Measurements from ENCODE around the gene EVX1.

Gene EVX1

GRCh38 chr7:27251652-27252590, 9.3 kb downstream of the EVX1 start:
- TF ChIP-seq CTCF (IDR thresholded peaks at IDR 0.05; ENCODE audit: poor library complexity, severe bottlenecking) = no peak
- Histone ChIP-seq H3K36me3 (ENCODE audit: low read depth) (no peaks in the 10 kb centered on the region), H3K27me3 (ENCODE audit: insufficient read depth, poor library complexity, severe bottlenecking) (no peaks in the 10 kb centered on the region), H3K4me3 (ENCODE audit: severe bottlenecking) (no peak overlapping the region), H3K9me3 (ENCODE audit: severe bottlenecking) (no peaks in the 10 kb centered on the region), H3K27ac (ENCODE audit: poor library complexity, severe bottlenecking) (no peak overlapping the region), H3K4me1 (ENCODE audit: insufficient read depth, poor library complexity, severe bottlenecking) (peaks cover 6% of the 10 kb centered on the region)
- ATAC-seq (ENCODE audit: low read depth) = no peak
- DNase-seq (ENCODE audit: low spot score) = no peak

GRCh38 chr7:27254625-27255024, 12.0 kb downstream of the EVX1 start:
- no peaks in the 10 kb centered on the region for H3K9me3 ChIP-seq (ENCODE audit: severe bottlenecking)
- no peak for TF ChIP-seq CTCF (IDR thresholded peaks at IDR 0.05; ENCODE audit: poor library complexity, severe bottlenecking)
- no peaks in the 10 kb centered on the region for H3K36me3 ChIP-seq (ENCODE audit: low read depth)
- no peak overlapping the region for H3K4me3 ChIP-seq (ENCODE audit: severe bottlenecking)
- ATAC-seq (ENCODE audit: low read depth) = no peak; the same call in 2 of the 3 replicates
- no peak overlapping the region for H3K27ac ChIP-seq (ENCODE audit: poor library complexity, severe bottlenecking)
- DNase-seq (ENCODE audit: low spot score) = no peak
- H3K4me1 ChIP-seq (ENCODE audit: insufficient read depth, poor library complexity, severe bottlenecking) = no peaks in the 10 kb centered on the region
- H3K27me3 ChIP-seq (ENCODE audit: insufficient read depth, poor library complexity, severe bottlenecking) = no peaks in the 10 kb centered on the region

GRCh38 chr7:27260211-27260610, 17.6 kb downstream of the EVX1 start:
- TF ChIP-seq CTCF (IDR thresholded peaks at IDR 0.05; ENCODE audit: poor library complexity, severe bottlenecking) = no peak
- ATAC-seq (ENCODE audit: low read depth) (no peak), DNase-seq (ENCODE audit: low spot score) (no peak)
- no peak overlapping the region for H3K27ac ChIP-seq (ENCODE audit: poor library complexity, severe bottlenecking)
- H3K36me3 ChIP-seq (ENCODE audit: low read depth) = no peaks in the 10 kb centered on the region
- H3K27me3 ChIP-seq (ENCODE audit: insufficient read depth, poor library complexity, severe bottlenecking) = no peaks in the 10 kb centered on the region
- H3K4me1 ChIP-seq (ENCODE audit: insufficient read depth, poor library complexity, severe bottlenecking) = no peaks in the 10 kb centered on the region
- H3K9me3 ChIP-seq (ENCODE audit: severe bottlenecking) = no peaks in the 10 kb centered on the region
- no peak overlapping the region for H3K4me3 ChIP-seq (ENCODE audit: severe bottlenecking)

DNA sequence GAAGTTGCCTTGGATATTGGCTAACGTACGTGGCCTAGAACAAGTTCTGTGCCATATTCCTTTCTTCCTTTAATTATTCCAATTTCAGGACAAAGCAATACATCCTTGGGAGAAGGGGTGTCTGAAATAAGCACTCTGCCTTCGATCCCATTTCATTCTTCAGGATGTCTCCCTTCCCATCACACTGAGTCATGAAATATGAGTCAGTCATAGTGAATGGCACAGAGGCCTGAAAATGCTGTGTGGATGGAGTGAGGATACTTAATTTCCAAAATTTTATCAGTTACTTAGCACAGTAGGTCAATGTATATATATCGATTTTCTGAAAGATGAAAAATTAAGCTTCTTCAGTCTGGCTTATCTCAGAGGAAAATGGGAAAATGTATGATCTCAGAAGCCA, 19.5 kb downstream of the EVX1 start:
- no peaks in the 10 kb centered on the region for H3K27me3 ChIP-seq (ENCODE audit: insufficient read depth, poor library complexity, severe bottlenecking)
- no peaks in the 10 kb centered on the region for H3K4me1 ChIP-seq (ENCODE audit: insufficient read depth, poor library complexity, severe bottlenecking)
- peak; percentile 79 for ATAC-seq (ENCODE audit: low read depth)
- no peak for DNase-seq (ENCODE audit: low spot score)
- no peak overlapping the region for H3K4me3 ChIP-seq (ENCODE audit: severe bottlenecking)
- H3K9me3 ChIP-seq (ENCODE audit: severe bottlenecking) = no peaks in the 10 kb centered on the region
- no peaks in the 10 kb centered on the region for H3K36me3 ChIP-seq (ENCODE audit: low read depth)
- H3K27ac ChIP-seq (ENCODE audit: poor library complexity, severe bottlenecking) = no peak overlapping the region
- no peak for TF ChIP-seq CTCF (IDR thresholded peaks at IDR 0.05; ENCODE audit: poor library complexity, severe bottlenecking)

DNA sequence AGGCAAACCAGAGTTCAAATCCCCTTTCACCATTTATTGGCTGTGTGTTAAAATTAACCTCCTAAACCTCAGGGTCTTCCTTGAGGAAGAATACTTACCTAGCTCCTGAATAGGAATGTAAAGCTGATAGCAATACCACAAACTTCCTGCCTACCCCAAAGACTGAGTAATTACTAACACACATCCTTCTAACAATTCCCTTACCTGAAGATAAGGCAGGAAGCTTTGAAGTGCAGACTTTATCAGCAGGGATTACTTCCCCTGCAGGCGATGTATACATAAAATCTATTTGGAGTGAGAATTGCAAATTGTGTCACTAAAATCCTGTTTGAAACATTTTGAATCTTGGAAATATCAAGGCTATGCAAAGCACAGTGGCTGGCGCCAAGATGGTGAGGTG, 21.2 kb downstream of the EVX1 start:
- H3K4me1 ChIP-seq (ENCODE audit: insufficient read depth, poor library complexity, severe bottlenecking) = no peaks in the 10 kb centered on the region
- ATAC-seq (ENCODE audit: low read depth) (no peak), DNase-seq (ENCODE audit: low spot score) (no peak)
- no peak overlapping the region for H3K27ac ChIP-seq (ENCODE audit: poor library complexity, severe bottlenecking)
- no peak for TF ChIP-seq CTCF (IDR thresholded peaks at IDR 0.05; ENCODE audit: poor library complexity, severe bottlenecking)
- no peak overlapping the region for H3K4me3 ChIP-seq (ENCODE audit: severe bottlenecking)
- no peaks in the 10 kb centered on the region for H3K9me3 ChIP-seq (ENCODE audit: severe bottlenecking)
- H3K36me3 ChIP-seq (ENCODE audit: low read depth) = no peaks in the 10 kb centered on the region
- no peaks in the 10 kb centered on the region for H3K27me3 ChIP-seq (ENCODE audit: insufficient read depth, poor library complexity, severe bottlenecking)
